ENCODE measurements around the gene CCDC149. TPM values are rescaled to one million over a fixed set of nuclear protein-coding genes. Genes with fewer than 3 reads are reported as not detected.

CCDC149 gene
- total RNA-seq, 4 donors from 2014 or later = 0.91 to 13.9 (median 5.7) TPM

DNA sequence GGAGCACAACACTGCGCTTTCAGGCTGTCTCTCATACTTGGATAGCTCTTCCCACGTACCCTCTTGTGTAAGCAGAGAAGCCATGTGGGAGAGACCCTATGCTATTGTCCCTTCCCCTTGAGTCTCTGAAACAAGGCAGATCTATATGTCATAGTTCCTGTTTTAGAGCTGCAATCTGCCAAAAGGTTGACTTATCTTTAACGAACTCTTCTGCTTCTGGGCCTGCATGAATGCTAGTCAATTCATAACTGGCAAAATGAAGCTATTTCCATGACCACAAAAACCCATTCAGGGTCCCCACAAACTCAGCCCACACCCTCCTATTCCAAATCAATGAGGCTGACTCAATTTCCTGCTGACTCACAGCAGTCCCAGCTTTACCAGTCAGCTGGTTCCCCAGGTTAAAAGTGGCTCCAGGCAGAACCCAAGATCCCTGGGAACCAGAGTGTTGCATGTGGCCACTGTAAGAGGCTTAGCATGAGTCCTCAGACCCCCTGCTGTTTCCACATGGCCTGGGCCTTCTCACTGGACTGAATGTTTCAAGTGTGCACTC, 142.7 kb downstream of the CCDC149 start:
- peaks cover 6 to 22% (median 8%) of the 10 kb centered on the region in 3 donors for H3K4me1 ChIP-seq
- H3K36me3 ChIP-seq = no peaks in the 10 kb centered on the region
- DNase-seq = no peak
- H3K4me3 ChIP-seq = no peak overlapping the region
- no peaks in the 10 kb centered on the region for H3K9me3 ChIP-seq
- TF ChIP-seq, protein P1, sequence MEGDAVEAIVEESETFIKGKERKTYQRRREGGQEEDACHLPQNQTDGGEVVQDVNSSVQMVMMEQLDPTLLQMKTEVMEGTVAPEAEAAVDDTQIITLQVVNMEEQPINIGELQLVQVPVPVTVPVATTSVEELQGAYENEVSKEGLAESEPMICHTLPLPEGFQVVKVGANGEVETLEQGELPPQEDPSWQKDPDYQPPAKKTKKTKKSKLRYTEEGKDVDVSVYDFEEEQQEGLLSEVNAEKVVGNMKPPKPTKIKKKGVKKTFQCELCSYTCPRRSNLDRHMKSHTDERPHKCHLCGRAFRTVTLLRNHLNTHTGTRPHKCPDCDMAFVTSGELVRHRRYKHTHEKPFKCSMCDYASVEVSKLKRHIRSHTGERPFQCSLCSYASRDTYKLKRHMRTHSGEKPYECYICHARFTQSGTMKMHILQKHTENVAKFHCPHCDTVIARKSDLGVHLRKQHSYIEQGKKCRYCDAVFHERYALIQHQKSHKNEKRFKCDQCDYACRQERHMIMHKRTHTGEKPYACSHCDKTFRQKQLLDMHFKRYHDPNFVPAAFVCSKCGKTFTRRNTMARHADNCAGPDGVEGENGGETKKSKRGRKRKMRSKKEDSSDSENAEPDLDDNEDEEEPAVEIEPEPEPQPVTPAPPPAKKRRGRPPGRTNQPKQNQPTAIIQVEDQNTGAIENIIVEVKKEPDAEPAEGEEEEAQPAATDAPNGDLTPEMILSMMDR (IDR thresholded peaks at IDR 0.05) = no peak
- TF ChIP-seq POLR2A (IDR thresholded peaks at IDR 0.05) = no peak
- H3K27ac ChIP-seq = peak overlapping the region in 1 of 4 donors; percentile 17
- WGBS, 2 donors = 68 to 74% methylated on average over 3 of the region's 3 CpGs
- intact Hi-C loops (cut with DNase I) = no loop called here
- no peaks in the 10 kb centered on the region for H3K27me3 ChIP-seq

DNA sequence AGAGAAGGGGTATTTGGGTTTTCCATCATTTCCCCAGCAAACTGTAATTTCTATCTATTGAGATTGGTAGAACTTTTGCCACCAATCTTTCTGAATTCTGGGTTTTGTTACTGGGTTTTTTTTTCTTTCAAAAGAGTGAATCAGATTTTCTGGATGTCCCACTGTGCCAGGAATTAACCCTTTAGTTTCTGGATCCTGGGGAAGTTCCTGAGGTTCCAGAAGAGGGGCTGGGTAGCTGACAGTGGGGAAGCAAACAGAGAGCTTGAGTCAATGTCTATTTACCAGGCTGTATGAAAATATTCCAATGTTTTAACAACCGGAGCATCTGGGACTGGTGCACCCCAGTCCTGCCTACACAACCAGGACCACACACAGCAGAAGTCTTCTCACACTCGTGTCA, 143.3 kb downstream of the CCDC149 start:
- H3K36me3 ChIP-seq = no peaks in the 10 kb centered on the region
- no peak for DNase-seq
- no peak overlapping the region for H3K27ac ChIP-seq
- peaks cover 6 to 27% (median 8%) of the 10 kb centered on the region in 3 donors for H3K4me1 ChIP-seq
- no peaks in the 10 kb centered on the region for H3K27me3 ChIP-seq
- H3K9me3 ChIP-seq = no peaks in the 10 kb centered on the region
- no peak for TF ChIP-seq POLR2A (IDR thresholded peaks at IDR 0.05)
- TF ChIP-seq, protein P1 (IDR thresholded peaks at IDR 0.05) = no peak
- H3K4me3 ChIP-seq = no peak overlapping the region
- WGBS, 2 donors = 67 to 85% methylated on average over 2 of the region's 2 CpGs
- intact Hi-C loops (cut with DNase I) = no loop called here

DNA sequence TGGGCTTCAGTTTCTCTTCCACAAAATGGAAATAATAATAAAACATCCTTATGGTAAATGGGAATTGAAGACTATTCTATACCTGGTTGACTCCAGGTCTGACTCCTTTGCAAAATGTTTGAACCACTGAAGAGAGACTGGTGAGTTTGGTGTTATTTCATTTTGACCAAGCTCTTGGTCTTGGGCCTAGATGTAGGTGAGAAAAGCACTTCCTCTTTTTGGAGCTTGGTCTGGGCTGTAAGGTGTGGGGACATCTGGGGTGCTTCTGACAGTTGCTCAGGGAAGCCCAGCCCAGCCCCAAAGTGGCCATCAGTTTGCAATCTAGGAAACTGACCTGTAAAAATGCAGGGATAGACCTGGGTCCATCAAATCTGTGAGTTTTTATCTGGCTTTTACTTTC, 144.2 kb downstream of the CCDC149 start:
- no peak for DNase-seq
- no peak for TF ChIP-seq POLR2A (IDR thresholded peaks at IDR 0.05)
- TF ChIP-seq, protein P1 (IDR thresholded peaks at IDR 0.05) = no peak
- H3K4me1 ChIP-seq = peaks cover 6 to 37% (median 14%) of the 10 kb centered on the region in 3 donors

DNA sequence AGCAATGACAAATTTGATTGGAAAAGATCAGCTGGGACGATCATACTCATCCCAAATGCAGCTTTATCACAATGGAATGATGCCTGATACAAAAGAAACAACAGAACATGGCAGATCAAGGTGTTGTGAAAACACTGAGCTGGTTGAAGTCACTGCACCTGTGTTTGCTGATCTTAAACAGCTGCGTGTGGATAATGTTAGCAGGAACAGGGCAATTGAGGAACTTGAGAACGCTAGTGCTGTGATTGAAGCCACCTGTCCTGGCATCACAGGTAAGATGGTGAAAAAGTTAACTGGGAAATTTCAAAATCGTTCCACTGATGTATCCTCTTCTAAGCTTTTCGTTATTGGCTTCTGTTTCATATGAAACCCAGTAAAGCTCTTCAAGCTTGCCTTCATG, 144.8 kb downstream of the CCDC149 start:
- intact Hi-C loops (cut with DNase I) = no loop called here
- 69 to 90% methylated on average over 5 of the region's 5 CpGs for WGBS, 2 donors
- no peaks in the 10 kb centered on the region for H3K36me3 ChIP-seq

More for the DNA sequence above, 144.2 kb downstream of the CCDC149 start:
- H3K27me3 ChIP-seq = no peaks in the 10 kb centered on the region
- intact Hi-C loops (cut with DNase I) = no loop called here
- no peaks in the 10 kb centered on the region for H3K9me3 ChIP-seq
- H3K4me3 ChIP-seq = no peak overlapping the region
- H3K36me3 ChIP-seq = no peaks in the 10 kb centered on the region
- no peak overlapping the region for H3K27ac ChIP-seq

DNA sequence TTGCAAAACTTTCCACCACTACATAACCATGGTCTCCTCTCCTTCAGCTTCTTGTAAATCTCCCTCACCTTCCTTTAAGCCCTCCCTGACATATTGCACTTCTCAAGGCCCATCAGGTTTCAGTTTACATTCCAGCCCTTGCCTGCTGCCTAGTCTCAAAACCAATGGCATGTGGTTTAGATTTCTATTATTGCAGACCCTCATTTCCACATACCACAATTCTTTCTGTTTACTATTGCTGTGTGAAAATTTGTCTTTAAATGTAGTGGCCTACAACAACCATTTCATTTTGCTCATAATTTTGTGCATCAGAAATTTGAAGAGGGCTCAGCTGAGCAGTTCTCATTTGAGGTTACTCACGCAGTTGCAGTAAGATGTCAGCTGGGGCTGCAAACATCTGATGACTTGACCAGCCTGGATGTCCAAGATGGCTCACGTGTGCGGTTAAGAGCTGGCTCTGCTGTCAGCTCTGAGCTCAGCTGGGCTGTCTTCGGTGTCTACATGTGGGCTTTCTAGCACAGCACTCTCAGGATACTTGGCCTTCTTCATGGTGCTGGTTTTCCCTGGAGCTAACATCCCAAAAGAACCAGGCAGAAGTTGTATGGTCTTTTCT, 147.4 kb downstream of the CCDC149 start:
- WGBS, 2 donors = 76 to 84% methylated on average over 3 to 4 of the region's 4 CpGs
- Histone ChIP-seq H3K27me3 (no peaks in the 10 kb centered on the region), H3K9me3 (no peaks in the 10 kb centered on the region), H3K36me3 (no peaks in the 10 kb centered on the region), H3K4me3 (no peak overlapping the region), H3K4me1 (peaks cover 3 to 33% (median 14%) of the 10 kb centered on the region in 3 donors), H3K27ac (no peak overlapping the region)
- DNase-seq = no peak
- intact Hi-C loops (cut with DNase I) = no loop called here
- TF ChIP-seq POLR2A (IDR thresholded peaks at IDR 0.05) = no peak
- TF ChIP-seq, protein P1 (IDR thresholded peaks at IDR 0.05) = no peak

More for the DNA sequence above, 144.8 kb downstream of the CCDC149 start:
- H3K9me3 ChIP-seq = no peaks in the 10 kb centered on the region
- H3K4me3 ChIP-seq = no peak overlapping the region
- H3K27ac ChIP-seq = no peak overlapping the region
- H3K27me3 ChIP-seq = no peaks in the 10 kb centered on the region
- DNase-seq = no peak
- TF ChIP-seq, protein P1 (IDR thresholded peaks at IDR 0.05) = no peak
- TF ChIP-seq POLR2A (IDR thresholded peaks at IDR 0.05) = no peak
- peaks cover 6 to 42% (median 14%) of the 10 kb centered on the region in 3 donors for H3K4me1 ChIP-seq
